GM23338 (cell line): ENCODE data around the gene OIT3. TPM values are rescaled to one million over a fixed set of nuclear protein-coding genes. Genes with fewer than 3 reads are reported as not detected.

Experiments
- ATAC-seq: fragments of 200-7000 bp; cut with Tn5 transposase; 3 replicates; pipeline ENCODE4 v1.9.1; 2020
- DNase-seq: peaks from one replicate; pipeline ENCODE4 v3.0.0-alpha.2; 2015; ENCODE audit warnings: low spot score
- H2AFZ ChIP-seq: fragments of 200-600 bp; sonication (generic); 2 replicates; pipeline ENCODE4 v1.8.0; 2016; ENCODE audit warnings: antibody characterized with exemption, mild to moderate bottlenecking, moderate library complexity
- H3F3A ChIP-seq: fragments of 200-600 bp; sonication (generic); replicated peaks from 2 replicates; pipeline ENCODE4 v1.8.0; 2017; ENCODE audit warnings: antibody characterized with exemption, mixed run types, low read depth
- H3K27ac ChIP-seq: fragments of 200-600 bp; sonication (generic); 2 replicates; pipeline ENCODE4 v1.6.1; 2016; ENCODE audit warnings: low read depth
- H3K27me3 ChIP-seq: fragments of 200-600 bp; sonication (generic); 2 replicates; pipeline ENCODE4 v1.8.0; 2016; ENCODE audit warnings: mild to moderate bottlenecking, mixed run types, moderate library complexity; ENCODE audit not compliant: insufficient read depth
- H3K36me3 ChIP-seq: fragments of 200-600 bp; sonication (generic); 2 replicates; pipeline ENCODE4 v1.8.0; 2016; ENCODE audit warnings: mild to moderate bottlenecking; ENCODE audit not compliant: insufficient read depth
- H3K4me1 ChIP-seq: fragments of 200-600 bp; sonication (generic); 2 replicates; pipeline ENCODE4 v1.8.0; 2016; ENCODE audit warnings: mild to moderate bottlenecking, moderate library complexity; ENCODE audit not compliant: insufficient read depth
- H3K4me2 ChIP-seq: fragments of 200-600 bp; sonication (generic); 2 replicates; pipeline ENCODE4 v1.7.1; 2017; ENCODE audit warnings: mixed run types
- H3K4me3 ChIP-seq: fragments of 200-600 bp; sonication (generic); 2 replicates; pipeline ENCODE4 v1.6.1; 2016; ENCODE audit warnings: mixed run types
- H3K79me2 ChIP-seq: fragments of 200-600 bp; sonication (generic); replicated peaks from 2 replicates; pipeline ENCODE4 v1.8.0; 2017; ENCODE audit warnings: mild to moderate bottlenecking; ENCODE audit not compliant: insufficient read depth
- H3K9me2 ChIP-seq: fragments of 200-600 bp; sonication (generic); 2 replicates; pipeline ENCODE4 v1.8.0; 2017; ENCODE audit not compliant: insufficient read depth
- H4K20me1 ChIP-seq: fragments of 200-600 bp; sonication (generic); replicated peaks from 2 replicates; pipeline ENCODE4 v1.8.0; 2017; ENCODE audit warnings: mild to moderate bottlenecking; ENCODE audit not compliant: insufficient read depth
- H3K27ac Mint-ChIP-seq: 2 replicates; pipeline ENCODE4 v1.8.0; 2020; ENCODE audit warnings: inconsistent platforms, mild to moderate bottlenecking, moderate library complexity, mixed read lengths
- H3K27me3 Mint-ChIP-seq: 3 replicates; pipeline ENCODE4 v1.8.0; 2022; ENCODE audit warnings: low read depth, mild to moderate bottlenecking, moderate library complexity, mixed read lengths, inconsistent platforms; ENCODE audit not compliant: insufficient read depth, poor library complexity
- H3K36me3 Mint-ChIP-seq: 3 replicates; pipeline ENCODE4 v1.8.0; 2021; ENCODE audit warnings: low read depth, mild to moderate bottlenecking, inconsistent platforms, moderate library complexity, mixed read lengths
- H3K4me1 Mint-ChIP-seq: 3 replicates; pipeline ENCODE4 v1.8.0; 2020; ENCODE audit warnings: mild to moderate bottlenecking, inconsistent platforms, mixed read lengths
- H3K4me3 Mint-ChIP-seq: 3 replicates; pipeline ENCODE4 v1.8.0; 2021; ENCODE audit warnings: moderate library complexity, mild to moderate bottlenecking, inconsistent platforms, mixed read lengths
- H3K9me3 Mint-ChIP-seq: 3 replicates; pipeline ENCODE4 v1.8.0; 2020; ENCODE audit warnings: moderate library complexity, mild to moderate bottlenecking, inconsistent platforms, mixed read lengths
- CREB1 ChIP-seq: fragments of 250-450 bp; sonication (Bioruptor Pico); IDR thresholded peaks from 2 replicates; pipeline ENCODE4 v1.5.0; 2020; ENCODE audit warnings: low read depth, mild to moderate bottlenecking, moderate library complexity
- CTCF ChIP-seq, 2 experiments: fragments of 200-600 bp in 1 of 2; sonication (generic) in 1 of 2; conservative IDR thresholded peaks; 2 replicates each; pipeline versions ENCODE4 v1.5.1 to v1.6.1; 2016 to 2017; ENCODE audit warnings: antibody characterized with exemption in 2 of 2, low read depth in 2 of 2, mild to moderate bottlenecking in 2 of 2, moderate library complexity in 1 of 2
- ETS1 ChIP-seq: IDR thresholded peaks from 2 replicates; pipeline ENCODE4 v1.6.1; 2016; ENCODE audit warnings: antibody characterized with exemption
- EZH2 ChIP-seq: fragments of 200-600 bp; sonication (generic); IDR thresholded peaks from one replicate; pipeline ENCODE4 v1.8.0; 2017; ENCODE audit warnings: antibody characterized with exemption, mild to moderate bottlenecking, low read depth; ENCODE audit not compliant: unreplicated experiment
- JUNB ChIP-seq: IDR thresholded peaks from one replicate; pipeline ENCODE4 v1.6.1; 2016; ENCODE audit warnings: antibody characterized with exemption; ENCODE audit not compliant: unreplicated experiment
- NANOG ChIP-seq: IDR thresholded peaks from 2 replicates; pipeline ENCODE4 v1.6.1; 2016; ENCODE audit warnings: antibody characterized with exemption, borderline replicate concordance
- POLR2AphosphoS5 ChIP-seq: IDR thresholded peaks from 2 replicates; pipeline ENCODE4 v1.6.1; 2016; ENCODE audit warnings: antibody characterized with exemption, low read depth
- STAT1 ChIP-seq: IDR thresholded peaks from one replicate; pipeline ENCODE4 v1.6.1; 2016; ENCODE audit warnings: antibody characterized with exemption; ENCODE audit not compliant: unreplicated experiment
- ZNF114 ChIP-seq: fragments of 250-450 bp; sonication (Bioruptor Pico); IDR thresholded peaks from 2 replicates; pipeline ENCODE4 v1.5.0; 2020; ENCODE audit warnings: mild to moderate bottlenecking, moderate library complexity
- ZNF331 ChIP-seq: fragments of 250-450 bp; sonication (Bioruptor Pico); IDR thresholded peaks from 2 replicates; pipeline ENCODE4 v1.5.0; 2020; ENCODE audit warnings: low read depth, mild to moderate bottlenecking, moderate library complexity
- polyA plus RNA-seq: library from polyadenylated mRNA; unstranded; fragments of >200 nt; fragmentation: Nextera tagmentation; extraction: Ambion mirVana; gene quantifications from 2 replicates; pipeline ENCODE4 v1.2.1, GENCODE V29; 2016
- total RNA-seq: library from RNA; depleted of rRNA; stranded (reverse); fragments of >200 nt; shearing (Covaris generic); gene quantifications from 2 replicates; pipeline ENCODE4 v1.2.3, GENCODE V29; 2014

Gene OIT3
- total and polyA plus RNA-seq, 2 experiments from 2014 or later = not detected

GRCh38 chr10:72881291-72881690, 12.2 kb upstream of the OIT3 start (continued):
- no peak for TF ChIP-seq CTCF (conservative IDR thresholded peaks at IDR 0.05; ENCODE audit: low read depth in 2 of 2)
- TF ChIP-seq ZNF114 (CRISPR knock-in tag) = no peak
- TF ChIP-seq STAT1 = no peak

- H3K27me3 ChIP-seq = no peaks in the 10 kb centered on the region
- H3K36me3 Mint-ChIP-seq = peaks cover 79% of the 10 kb centered on the region
- no peak for DNase-seq
Observed at GRCh38 chr10:72883861-72884260, 9.7 kb upstream of the OIT3 start.

GRCh38 chr10:72885953-72886352, 7.6 kb upstream of the OIT3 start:
- H3F3A ChIP-seq = no peaks in the 10 kb centered on the region
- peaks cover 68% of the 10 kb centered on the region for H3K36me3 Mint-ChIP-seq
- H3K4me2 ChIP-seq = peak overlapping the region; percentile 13
- H3K27ac Mint-ChIP-seq = peak overlapping the region; percentile 92
- H3K9me2 ChIP-seq = peaks cover 9% of the 10 kb centered on the region
- peak overlapping the region; percentile 91 for H3K27ac ChIP-seq
- peaks cover 50% of the 10 kb centered on the region for H3K4me1 Mint-ChIP-seq
- H3K27me3 Mint-ChIP-seq = peaks cover 3% of the 10 kb centered on the region
- H3K4me3 ChIP-seq = no peak overlapping the region
- no peaks in the 10 kb centered on the region for H3K27me3 ChIP-seq
- peaks cover 27% of the 10 kb centered on the region for H3K4me1 ChIP-seq
- no peak overlapping the region for H3K4me3 Mint-ChIP-seq
- no peak for DNase-seq
- H3K79me2 ChIP-seq = no peaks in the 10 kb centered on the region
- H3K36me3 ChIP-seq = peaks cover 7% of the 10 kb centered on the region; the same call in 1 of the 2 replicates
- H2AFZ ChIP-seq = no peak overlapping the region
- peaks cover 22% of the 10 kb centered on the region for H3K9me3 Mint-ChIP-seq
- ATAC-seq = no peak
- no peaks in the 10 kb centered on the region for H4K20me1 ChIP-seq
- TF ChIP-seq CREB1 (CRISPR knock-in tag) (no peak), POLR2AphosphoS5 (no peak), ZNF331 (CRISPR knock-in tag) (no peak), STAT1 (no peak), EZH2 (no peak)

More at GRCh38 chr10:72883861-72884260, 9.7 kb upstream of the OIT3 start:
- Histone ChIP-seq H2AFZ (no peak overlapping the region), H3K4me1 (peaks cover 27% of the 10 kb centered on the region), H3K4me3 (no peak overlapping the region), H4K20me1 (no peaks in the 10 kb centered on the region), H3F3A (no peaks in the 10 kb centered on the region), H3K36me3 (peaks cover 17% of the 10 kb centered on the region), H3K79me2 (no peaks in the 10 kb centered on the region), H3K9me2 (peaks cover 4% of the 10 kb centered on the region; the same call in 1 of the 2 replicates), H3K27ac (no peak overlapping the region), H3K4me2 (no peak overlapping the region)
- H3K4me3 Mint-ChIP-seq = no peak overlapping the region
- H3K4me1 Mint-ChIP-seq = peaks cover 50% of the 10 kb centered on the region
- no peak for TF ChIP-seq STAT1
- no peak for TF ChIP-seq CREB1 (CRISPR knock-in tag)
- TF ChIP-seq POLR2AphosphoS5 = no peak
- TF ChIP-seq JUNB = no peak
- no peak for TF ChIP-seq NANOG
- TF ChIP-seq ETS1 = no peak
- no peak for TF ChIP-seq EZH2
- no peak for TF ChIP-seq ZNF114 (CRISPR knock-in tag)
- peaks cover 3% of the 10 kb centered on the region for H3K27me3 Mint-ChIP-seq
- peaks cover 27% of the 10 kb centered on the region for H3K9me3 Mint-ChIP-seq
- no peak for ATAC-seq
- no peak overlapping the region for H3K27ac Mint-ChIP-seq
